HL-60 (cell line): ENCODE results near the gene OSR1.

Experiments
- DNase-seq, 2 experiments: peaks; one replicate each; pipeline ENCODE4 v3.0.0-alpha.2; 2010 to 2020; ENCODE audit warnings: low read depth in 1 of 2, low spot score in 1 of 2
- H3K27ac ChIP-seq: fragments of 250-450 bp; sonication (Bioruptor Pico); replicated peaks from 2 replicates; pipeline ENCODE4 v1.5.1; 2020; ENCODE audit warnings: mild to moderate bottlenecking, moderate library complexity
- H3K27me3 ChIP-seq: fragments of 250-450 bp; sonication (Bioruptor Pico); 2 replicates; pipeline ENCODE4 v1.5.1; 2021; ENCODE audit warnings: mild to moderate bottlenecking, moderate library complexity; ENCODE audit not compliant: insufficient read depth, poor library complexity, severe bottlenecking
- H3K4me3 ChIP-seq: replicated peaks from 2 replicates; pipeline ENCODE4 v1.5.1; 2011; ENCODE audit warnings: mild to moderate bottlenecking, control low read depth, low read length; ENCODE audit not compliant: insufficient read depth
- CTCF ChIP-seq: IDR thresholded peaks from one replicate; pipeline ENCODE4 v1.5.1; 2011; ENCODE audit warnings: low read length, control low read depth, inconsistent platforms; ENCODE audit not compliant: insufficient read depth
- GABPA ChIP-seq: IDR thresholded peaks from 2 replicates; pipeline ENCODE4 v1.6.1; 2012; ENCODE audit warnings: low read depth
- POLR2AphosphoS5 ChIP-seq: IDR thresholded peaks from 2 replicates; pipeline ENCODE4 v1.6.1; 2012; ENCODE audit warnings: low read depth
- SPI1 ChIP-seq: IDR thresholded peaks from 2 replicates; pipeline ENCODE4 v1.6.1; 2012; ENCODE audit warnings: low read depth, mild to moderate bottlenecking, borderline replicate concordance
- TF ChIP-seq, protein P1 (sequence below): IDR thresholded peaks from 2 replicates; pipeline ENCODE4 v1.6.1; 2012; ENCODE audit warnings: low read depth; ENCODE audit not compliant: insufficient replicate concordance

OSR1 gene

GRCh38 chr2:19348692-19349091 is 9.7 kb downstream of the OSR1 start:
- DNase-seq = no peak
- Histone ChIP-seq H3K27ac (no peak overlapping the region), H3K4me3 (no peak overlapping the region), H3K27me3 (peaks cover 33% of the 10 kb centered on the region)
- TF ChIP-seq GABPA (no peak), SPI1 (no peak), CTCF (no peak), POLR2AphosphoS5 (no peak)
- TF ChIP-seq, protein P1, sequence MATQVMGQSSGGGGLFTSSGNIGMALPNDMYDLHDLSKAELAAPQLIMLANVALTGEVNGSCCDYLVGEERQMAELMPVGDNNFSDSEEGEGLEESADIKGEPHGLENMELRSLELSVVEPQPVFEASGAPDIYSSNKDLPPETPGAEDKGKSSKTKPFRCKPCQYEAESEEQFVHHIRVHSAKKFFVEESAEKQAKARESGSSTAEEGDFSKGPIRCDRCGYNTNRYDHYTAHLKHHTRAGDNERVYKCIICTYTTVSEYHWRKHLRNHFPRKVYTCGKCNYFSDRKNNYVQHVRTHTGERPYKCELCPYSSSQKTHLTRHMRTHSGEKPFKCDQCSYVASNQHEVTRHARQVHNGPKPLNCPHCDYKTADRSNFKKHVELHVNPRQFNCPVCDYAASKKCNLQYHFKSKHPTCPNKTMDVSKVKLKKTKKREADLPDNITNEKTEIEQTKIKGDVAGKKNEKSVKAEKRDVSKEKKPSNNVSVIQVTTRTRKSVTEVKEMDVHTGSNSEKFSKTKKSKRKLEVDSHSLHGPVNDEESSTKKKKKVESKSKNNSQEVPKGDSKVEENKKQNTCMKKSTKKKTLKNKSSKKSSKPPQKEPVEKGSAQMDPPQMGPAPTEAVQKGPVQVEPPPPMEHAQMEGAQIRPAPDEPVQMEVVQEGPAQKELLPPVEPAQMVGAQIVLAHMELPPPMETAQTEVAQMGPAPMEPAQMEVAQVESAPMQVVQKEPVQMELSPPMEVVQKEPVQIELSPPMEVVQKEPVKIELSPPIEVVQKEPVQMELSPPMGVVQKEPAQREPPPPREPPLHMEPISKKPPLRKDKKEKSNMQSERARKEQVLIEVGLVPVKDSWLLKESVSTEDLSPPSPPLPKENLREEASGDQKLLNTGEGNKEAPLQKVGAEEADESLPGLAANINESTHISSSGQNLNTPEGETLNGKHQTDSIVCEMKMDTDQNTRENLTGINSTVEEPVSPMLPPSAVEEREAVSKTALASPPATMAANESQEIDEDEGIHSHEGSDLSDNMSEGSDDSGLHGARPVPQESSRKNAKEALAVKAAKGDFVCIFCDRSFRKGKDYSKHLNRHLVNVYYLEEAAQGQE = no peak

- peak overlapping the region; percentile 77 for H3K27ac ChIP-seq
- peaks cover 26% of the 10 kb centered on the region for H3K27me3 ChIP-seq
- peak; percentile 89 to 93 for DNase-seq
- H3K4me3 ChIP-seq = peak overlapping the region; percentile 76
- TF ChIP-seq POLR2AphosphoS5 (peak; percentile 91), GABPA (no peak; the same call in 1 of the 2 replicates), SPI1 (no peak), CTCF (no peak)
- TF ChIP-seq, protein P1 = peak; percentile 17
Observed at GRCh38 chr2:19347619-19348562, 10.5 kb downstream of the OSR1 start.

DNA sequence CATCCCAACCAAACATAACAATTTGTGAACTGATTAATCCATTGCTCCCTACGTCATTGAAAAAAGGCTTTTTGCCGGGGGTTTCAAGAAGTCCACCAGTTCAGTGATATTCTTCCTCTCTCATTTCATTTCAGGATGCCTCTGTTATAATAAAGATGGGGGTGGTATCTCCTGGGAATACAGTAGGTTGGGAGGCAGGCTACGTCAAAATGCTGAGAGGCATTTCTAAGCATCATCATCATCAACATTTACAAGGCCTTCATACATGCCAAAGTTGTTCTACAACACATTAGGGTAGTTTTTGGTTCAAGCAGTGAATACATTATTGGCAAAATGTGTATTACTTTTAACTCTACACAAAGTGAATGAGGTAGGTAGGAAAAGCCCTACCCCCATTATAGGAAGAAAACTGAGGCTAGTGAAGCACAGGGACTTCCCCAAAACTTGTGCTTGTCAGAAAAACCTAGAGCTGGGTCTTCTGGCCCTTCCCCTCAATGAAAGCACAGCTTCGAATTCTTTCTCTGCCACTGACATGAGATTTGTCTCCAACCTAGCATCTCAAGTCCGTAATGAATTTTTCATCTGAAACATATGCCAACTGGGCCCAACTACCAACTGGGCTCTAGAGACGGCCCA is 11.3 kb downstream of the OSR1 start:
- Histone ChIP-seq H3K27ac (peak overlapping the region; percentile 77), H3K27me3 (peaks cover 18% of the 10 kb centered on the region), H3K4me3 (peak overlapping the region; percentile 76)
- DNase-seq = peak in 1 of 2 experiments; percentile 9
- TF ChIP-seq GABPA (no peak), SPI1 (peak; percentile 71; the same call in 1 of the 2 replicates), POLR2AphosphoS5 (no peak)

DNA sequence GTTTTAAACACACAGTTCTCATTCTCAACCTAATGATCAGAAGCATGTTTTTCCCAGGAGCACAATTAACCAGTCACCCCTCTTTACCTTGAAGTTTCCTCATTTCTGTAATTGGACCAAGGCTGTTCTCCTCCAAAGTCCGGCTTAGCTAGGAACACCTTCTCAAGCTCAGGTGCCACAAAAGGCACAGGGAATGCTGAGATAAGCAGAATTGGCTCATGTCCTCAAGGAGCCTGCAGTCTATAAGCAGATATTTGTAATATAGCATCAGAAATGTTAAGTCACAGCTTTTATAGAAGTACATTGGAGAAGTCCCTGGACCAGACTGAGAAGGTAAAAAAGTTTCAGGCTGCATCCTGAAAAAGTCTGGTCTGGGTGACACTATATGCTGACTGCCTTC is 20.7 kb downstream of the OSR1 start:
- Histone ChIP-seq H3K4me3 (no peak overlapping the region), H3K27ac (no peak overlapping the region), H3K27me3 (no peaks in the 10 kb centered on the region)
- no peak for DNase-seq
- TF ChIP-seq, protein P1 = no peak
- no peak for TF ChIP-seq GABPA
